ENCODE measurements around the gene CLCN1. TPM values are rescaled to one million over a fixed set of nuclear protein-coding genes. Genes with fewer than 3 reads are reported as not detected.

CLCN1 gene
- total RNA-seq, 1 experiment from 2014 or later = 2.8 TPM

GRCh38 chr7:143363016-143363937 is 47.4 kb downstream of the CLCN1 start:
- no peak for DNase-seq (ENCODE audit: low spot score)

- DNase-seq (ENCODE audit: low spot score) = peak; percentile 98
These were observed 52.1 kb downstream of the CLCN1 start for GRCh38 chr7:143367972-143368371.

- no peak for DNase-seq (ENCODE audit: low spot score)
These were observed 52.5 kb downstream of the CLCN1 start for GRCh38 chr7:143368387-143368786.

- peak; percentile 58 for DNase-seq (ENCODE audit: low spot score)
These were observed 54.1 kb downstream of the CLCN1 start for GRCh38 chr7:143369678-143370651.

- DNase-seq (ENCODE audit: low spot score) = peak; percentile 83
These were observed 56.2 kb downstream of the CLCN1 start for GRCh38 chr7:143372070-143372469.

GRCh38 chr7:143373255-143373794 is 57.4 kb downstream of the CLCN1 start:
- peak; percentile 43 for DNase-seq (ENCODE audit: low spot score)

- DNase-seq (ENCODE audit: low spot score) = no peak
These were observed 58.6 kb downstream of the CLCN1 start for GRCh38 chr7:143374561-143374960.

GRCh38 chr7:143375298-143376034 is 59.6 kb downstream of the CLCN1 start:
- DNase-seq (ENCODE audit: low spot score) = no peak

- DNase-seq (ENCODE audit: low spot score) = no peak
These were observed 60.5 kb downstream of the CLCN1 start for GRCh38 chr7:143376396-143376795.

GRCh38 chr7:143379611-143380259 is 63.8 kb downstream of the CLCN1 start:
- DNase-seq (ENCODE audit: low spot score) = no peak

GRCh38 chr7:143380260-143380645 is 64.3 kb downstream of the CLCN1 start:
- DNase-seq (ENCODE audit: low spot score) = peak; percentile 95

- peak; percentile 94 for DNase-seq (ENCODE audit: low spot score)
These were observed 64.9 kb downstream of the CLCN1 start, which contains the start of gene ZYX for GRCh38 chr7:143380646-143381426. Gene ZYX, plus strand, starts transcription at chr7:143381345. Its CDS starts 227 bp downstream, at chr7:143381572.

GRCh38 chr7:143381427-143382125 is 65.7 kb downstream of the CLCN1 start:
- DNase-seq (ENCODE audit: low spot score) = peak; percentile 69

- DNase-seq (ENCODE audit: low spot score) = no peak
These were observed 66.3 kb downstream of the CLCN1 start for GRCh38 chr7:143382126-143382790.

- no peak for DNase-seq (ENCODE audit: low spot score)
These were observed 67.1 kb downstream of the CLCN1 start for GRCh38 chr7:143382791-143383641.

- DNase-seq (ENCODE audit: low spot score) = no peak
These were observed 67.7 kb downstream of the CLCN1 start for GRCh38 chr7:143383642-143383957.

- no peak for DNase-seq (ENCODE audit: low spot score)
These were observed 68.2 kb downstream of the CLCN1 start for GRCh38 chr7:143384148-143384547.
